Sigmoid colon (tissue), 7 donors: ENCODE data around the gene RBPJ. TPM values are rescaled to one million over a fixed set of nuclear protein-coding genes. Genes with fewer than 3 reads are reported as not detected.
A peak's percentile ranks its signal among the peaks of the same experiment; 100 is the strongest.

Source experiments
- DNase-seq: peaks from one replicate; pipeline ENCODE4 v3.0.0-alpha.2; 2019
- H3K27ac ChIP-seq, 4 donors: fragments of 200-600 bp; sonication (generic); one replicate each; pipeline ENCODE4 v1.5.1; 2016 to 2019; ENCODE audit warnings: mild to moderate bottlenecking in 1 of 4
- H3K27me3 ChIP-seq, 3 donors: fragments of 200-600 bp; sonication (generic); one replicate each; pipeline ENCODE4 v1.5.1; 2019; ENCODE audit warnings: mild to moderate bottlenecking in 1 of 3
- H3K36me3 ChIP-seq, 4 donors: fragments of 200-600 bp; sonication (generic); one replicate each; pipeline ENCODE4 v1.5.1; 2016 to 2019
- H3K4me1 ChIP-seq, 4 donors: fragments of 200-600 bp; sonication (generic); one replicate each; pipeline ENCODE4 v1.5.1; 2017 to 2019
- H3K4me3 ChIP-seq, 4 donors: fragments of 200-600 bp; sonication (generic); one replicate each; pipeline ENCODE4 v1.5.1; 2017 to 2019; ENCODE audit warnings: mild to moderate bottlenecking in 2 of 4, moderate library complexity in 1 of 4
- H3K9me3 ChIP-seq, 4 donors: fragments of 200-600 bp in 3 of 4; sonication (generic) in 3 of 4; one replicate each; pipeline versions ENCODE4 v1.5.1 to v1.6.1; 2013 to 2019
- CTCF ChIP-seq, 4 experiments: fragments of 450-650 bp in 3 of 4; fragments of 200-600 bp in 1 of 4; IDR thresholded peaks; one replicate each; pipeline ENCODE4 v1.5.1; 2016 to 2019; ENCODE audit warnings: antibody characterized with exemption in 4 of 4, mild to moderate bottlenecking in 3 of 4, moderate library complexity in 2 of 4
- EP300 ChIP-seq, 4 donors: sonication (generic); formaldehyde crosslinking; IDR thresholded peaks; one replicate each; pipeline ENCODE4 v1.6.1; 2017; ENCODE audit warnings: antibody characterized with exemption in 4 of 4
- POLR2A ChIP-seq, 2 donors: fragments of 450-650 bp; IDR thresholded peaks; one replicate each; pipeline ENCODE4 v1.6.1; 2016; ENCODE audit warnings: antibody characterized with exemption in 2 of 2, mild to moderate bottlenecking in 2 of 2, moderate library complexity in 2 of 2
- POLR2AphosphoS5 ChIP-seq, 4 donors: sonication (generic); formaldehyde crosslinking; IDR thresholded peaks; one replicate each; pipeline ENCODE4 v1.6.1; 2017; ENCODE audit warnings: antibody characterized with exemption in 4 of 4
- WGBS, 2 donors: extraction: QIAGEN DNeasy Blood & Tissue Kit; methylation state at CpG; one replicate each; pipeline ENCODE4 v1.1.7; 2013; 5-methylcytosine and 5-hydroxymethylcytosine counted together
- intact Hi-C: fragments of 100-400 bp; cut with DNase I; formaldehyde crosslinking; loops from one replicate; pipeline ENCODE4 v1.15.1; 2023
- polyA plus RNA-seq, 3 donors: library from polyadenylated mRNA; stranded (reverse); fragments of 200-250 nt; gene quantifications; one replicate each; pipeline ENCODE4 v1.2.3, GENCODE V29; 2013
- total RNA-seq, 4 donors: library from RNA; depleted of rRNA; stranded (reverse); fragments of >200 nt; gene quantifications; one replicate each; pipeline ENCODE4 v1.1.0, GENCODE V29; 2016
- donor health status: healthy with polysubstance abuse.
- donor health status: Bipolar disorder and iron deficiency.
- donor health status: healthy.

The RBPJ gene
- total and polyA plus RNA-seq, 7 donors, result 15.0 to 114 (median 78.4) TPM

- H3K9me3 ChIP-seq, result peaks cover 0 to 5% (median 2%) of the 10 kb centered on the region in 4 donors
- 87 to 96% methylated on average over 2 of the region's 2 CpGs for whole genome bisulfite sequencing, 2 donors
- H3K36me3 ChIP-seq, result no peaks in the 10 kb centered on the region
- intact Hi-C loops, result loop anchor here (5.0 kb wide), 1 partner anchor 50 kb away; no protein-coding TSS in a partner anchor
- no peak for TF ChIP-seq CTCF (IDR thresholded peaks at IDR 0.05)
- no peak for TF ChIP-seq POLR2AphosphoS5 (IDR thresholded peaks at IDR 0.05)
- TF ChIP-seq EP300 (IDR thresholded peaks at IDR 0.05), result no peak
- no peak for TF ChIP-seq POLR2A (IDR thresholded peaks at IDR 0.05)
- H3K27ac ChIP-seq, result peak overlapping the region in 1 of 4 donors; percentile 97
- no peak for DNase-seq
- H3K4me3 ChIP-seq, result no peak overlapping the region
- no peaks in the 10 kb centered on the region for H3K27me3 ChIP-seq
- H3K4me1 ChIP-seq, result peaks cover 3 to 29% (median 11%) of the 10 kb centered on the region in 4 donors
Observed at GRCh38 chr4:26317766-26318165, 3.0 kb upstream of the RBPJ start.

- H3K27ac ChIP-seq, result peak overlapping the region; percentile 89 to 97 (median 95)
- peak; percentile 99 for DNase-seq
- H3K4me1 ChIP-seq, result peaks cover 3 to 45% (median 26%) of the 10 kb centered on the region in 4 donors
- TF ChIP-seq EP300 (IDR thresholded peaks at IDR 0.05) (peak in 1 of 4 donors; percentile 69), CTCF (IDR thresholded peaks at IDR 0.05) (no peak), POLR2AphosphoS5 (IDR thresholded peaks at IDR 0.05) (peak in 3 of 4 donors; percentile 20 to 74 (median 45))
- 0% methylated on average over 43 of the region's 43 CpGs for WGBS, 2 donors
- peaks cover 0 to 5% (median 1%) of the 10 kb centered on the region in 4 donors for H3K9me3 ChIP-seq
- H3K27me3 ChIP-seq, result no peaks in the 10 kb centered on the region
- H3K4me3 ChIP-seq, result peak overlapping the region; percentile 54 to 81 (median 68)
- intact Hi-C loops, result loop anchor here (5.0 kb wide), 1 partner anchor 52 kb away; no protein-coding TSS in a partner anchor
- no peaks in the 10 kb centered on the region for H3K36me3 ChIP-seq
Observed at GRCh38 chr4:26319467-26319948, 1.3 kb upstream of the RBPJ start.

- Histone ChIP-seq H3K4me3 (peak overlapping the region; percentile 54 to 81 (median 68)), H3K36me3 (no peaks in the 10 kb centered on the region), H3K9me3 (peaks cover 0 to 5% (median 0%) of the 10 kb centered on the region in 4 donors), H3K27me3 (no peaks in the 10 kb centered on the region), H3K27ac (peak overlapping the region; percentile 89 to 97 (median 95)), H3K4me1 (peaks cover 3 to 51% (median 29%) of the 10 kb centered on the region in 4 donors)
- TF ChIP-seq EP300 (IDR thresholded peaks at IDR 0.05) (no peak), POLR2A (IDR thresholded peaks at IDR 0.05) (no peak), POLR2AphosphoS5 (IDR thresholded peaks at IDR 0.05) (no peak), CTCF (IDR thresholded peaks at IDR 0.05) (no peak)
- 0 to 1% methylated on average over 33 of the region's 33 CpGs for WGBS, 2 donors
- intact Hi-C loops, result loop anchor here (2.0 to 10.0 kb wide), 7 partner anchors 53 to 685 kb away; no protein-coding TSS in a partner anchor
- DNase-seq, result no peak
Observed at GRCh38 chr4:26319949-26320537, 771 bp upstream of the RBPJ start.

- 0 to 1% methylated on average over 51 to 52 of the region's 52 CpGs for WGBS, 2 donors
- no peaks in the 10 kb centered on the region for H3K27me3 ChIP-seq
- peak overlapping the region; percentile 84 to 97 (median 91) for H3K27ac ChIP-seq
- H3K9me3 ChIP-seq, result no peaks in the 10 kb centered on the region
- no peaks in the 10 kb centered on the region for H3K36me3 ChIP-seq
- H3K4me1 ChIP-seq, result peaks cover 3 to 55% (median 40%) of the 10 kb centered on the region in 4 donors
- no peak for TF ChIP-seq EP300 (IDR thresholded peaks at IDR 0.05)
- no peak for TF ChIP-seq CTCF (IDR thresholded peaks at IDR 0.05)
- no peak for TF ChIP-seq POLR2AphosphoS5 (IDR thresholded peaks at IDR 0.05)
- peak overlapping the region; percentile 59 to 85 (median 79) for H3K4me3 ChIP-seq
- peak; percentile 68 for DNase-seq
- intact Hi-C loops, result loop anchor here (2.0 to 10.0 kb wide), 6 partner anchors 161 to 683 kb away; no protein-coding TSS in a partner anchor
Observed at GRCh38 chr4:26321373-26322221, 783 bp downstream of the RBPJ start.
